Jurkat, Clone E6-1 (cell line): ENCODE data around the gene SLA2.
"Not testable (repeated sequence)": the region's sequence is repeated elsewhere in the genome, so short reads cannot be mapped to it uniquely, and the experiment has no call there.

Experiments
- DNase-seq: peaks from one replicate; pipeline ENCODE4 v3.0.0-alpha.2; 2011; ENCODE audit warnings: low read depth, low spot score
- H3K4me3 ChIP-seq: 2 replicates; pipeline ENCODE4 v1.5.1; 2011; ENCODE audit warnings: mild to moderate bottlenecking, low read length, control low read depth, moderate library complexity

Gene SLA2

DNA sequence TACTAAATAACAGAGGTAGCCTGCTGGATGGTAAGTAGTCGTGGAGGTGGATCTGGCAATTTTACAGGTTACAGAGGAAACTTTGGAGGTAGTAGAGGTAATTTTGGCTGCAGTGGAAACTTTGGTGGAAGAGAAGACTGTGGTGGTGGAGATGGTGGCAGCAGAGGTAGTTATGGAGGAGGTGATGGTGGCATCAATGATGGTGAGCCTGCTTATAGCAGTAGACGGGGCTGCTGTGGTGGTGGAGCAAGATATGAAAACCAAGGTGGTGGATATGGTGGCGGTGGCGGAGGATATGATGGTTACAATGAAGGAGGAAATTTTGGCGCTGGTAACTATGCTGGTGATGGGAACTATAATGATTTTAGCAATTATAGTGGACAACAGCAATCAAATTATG, 25.1 kb downstream of the SLA2 start:
- DNase-seq = no peak
- H3K4me3 ChIP-seq = no peak overlapping the region

DNA sequence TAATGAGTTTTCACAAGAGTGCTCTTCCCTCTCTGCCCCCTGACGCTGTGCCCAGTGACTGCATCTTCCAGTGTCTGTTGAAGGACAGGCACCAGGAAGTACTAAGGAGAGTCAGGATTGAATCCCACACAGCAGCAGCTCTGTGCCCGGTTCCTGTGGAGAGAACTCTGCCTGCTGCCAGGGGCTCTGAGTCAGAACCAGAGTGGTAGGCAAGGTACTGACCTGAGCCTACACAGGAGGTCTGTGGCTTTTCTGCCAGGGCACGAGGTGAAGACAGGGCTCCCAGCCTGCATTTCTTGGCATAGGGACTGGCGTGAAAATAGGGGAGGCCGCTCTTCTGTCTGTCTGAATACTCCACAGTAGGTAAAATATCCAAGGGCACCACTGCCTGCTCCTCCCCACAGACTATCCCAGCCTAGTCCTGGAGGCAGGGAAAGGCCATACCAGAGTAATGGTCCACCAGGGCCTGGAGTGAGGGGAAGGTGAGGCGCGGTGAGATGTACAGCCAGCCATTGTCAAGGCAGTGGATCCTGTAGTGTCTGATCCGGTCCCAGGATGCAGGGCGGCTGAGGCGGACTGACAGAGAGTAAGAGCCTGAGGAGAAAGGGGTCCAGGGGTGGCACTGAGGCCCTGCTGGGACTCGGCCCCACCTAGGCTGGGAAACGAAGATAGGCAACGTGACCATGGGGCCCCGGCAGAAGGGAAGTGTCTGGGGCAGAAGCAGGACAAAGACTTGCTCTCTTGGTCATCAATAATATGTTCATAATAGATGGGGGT, 31.0 kb downstream of the SLA2 start:
- no peak overlapping the region for H3K4me3 ChIP-seq
- DNase-seq = no peak

DNA sequence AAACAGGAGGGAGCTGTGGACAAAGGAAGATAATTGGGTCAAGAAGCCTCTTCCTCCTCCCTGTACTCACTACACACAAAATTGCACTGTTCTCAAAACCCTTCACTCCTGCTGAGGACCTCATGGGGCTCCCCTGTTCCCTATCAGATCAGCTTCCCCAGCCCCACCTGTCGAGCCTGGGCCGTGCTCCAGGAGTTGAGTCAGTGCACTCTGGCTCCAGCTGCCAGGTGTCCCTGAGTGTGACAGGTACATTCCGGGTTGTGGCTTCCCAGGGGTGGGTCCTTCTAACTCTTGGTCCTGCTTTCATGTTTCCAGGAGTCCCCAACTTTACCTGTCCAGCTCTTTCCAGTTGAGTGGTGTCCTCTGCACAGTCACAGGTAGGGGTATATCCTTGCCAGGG, 32.0 kb downstream of the SLA2 start:
- no peak overlapping the region for H3K4me3 ChIP-seq
- DNase-seq = no peak

DNA sequence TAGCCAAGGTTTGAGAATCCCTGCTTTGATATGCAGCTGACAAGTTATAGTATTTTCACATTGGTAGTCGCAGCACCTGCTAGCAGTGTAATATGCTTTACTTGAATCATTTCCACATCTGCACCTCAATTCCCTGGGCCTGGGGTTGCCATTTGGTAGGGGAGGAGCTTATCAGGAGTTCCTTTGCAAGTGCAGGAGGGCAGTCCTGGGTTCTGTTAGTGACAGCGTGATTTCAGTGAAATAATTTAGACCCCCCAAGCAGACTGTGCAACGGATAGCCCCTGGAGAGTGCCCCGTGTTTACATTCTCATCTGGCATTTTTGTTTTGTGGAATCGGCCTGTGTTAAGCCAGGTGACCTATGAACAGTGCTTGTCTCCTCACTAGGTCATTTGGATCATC, 34.4 kb downstream of the SLA2 start:
- no peak overlapping the region for H3K4me3 ChIP-seq
- DNase-seq = no peak

DNA sequence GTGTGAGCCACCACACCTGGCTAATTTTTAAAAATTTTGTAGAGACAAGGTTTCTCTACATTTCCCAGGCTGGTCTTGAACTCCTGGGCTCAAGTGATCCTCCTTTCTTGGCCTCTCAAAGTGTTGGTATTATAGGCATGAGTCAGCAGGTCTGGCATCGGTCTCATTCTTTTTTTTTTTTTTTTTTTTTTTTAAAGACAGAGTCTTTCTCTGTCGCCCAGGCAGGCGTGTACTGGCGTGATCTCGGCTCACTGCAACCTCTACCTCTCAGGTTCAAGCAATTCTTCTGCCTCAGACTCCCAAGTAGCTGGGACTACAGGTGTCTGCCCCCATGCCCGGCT, 37.6 kb downstream of the SLA2 start:
- DNase-seq, H3K4me3 ChIP-seq: not testable (repeated sequence)

DNA sequence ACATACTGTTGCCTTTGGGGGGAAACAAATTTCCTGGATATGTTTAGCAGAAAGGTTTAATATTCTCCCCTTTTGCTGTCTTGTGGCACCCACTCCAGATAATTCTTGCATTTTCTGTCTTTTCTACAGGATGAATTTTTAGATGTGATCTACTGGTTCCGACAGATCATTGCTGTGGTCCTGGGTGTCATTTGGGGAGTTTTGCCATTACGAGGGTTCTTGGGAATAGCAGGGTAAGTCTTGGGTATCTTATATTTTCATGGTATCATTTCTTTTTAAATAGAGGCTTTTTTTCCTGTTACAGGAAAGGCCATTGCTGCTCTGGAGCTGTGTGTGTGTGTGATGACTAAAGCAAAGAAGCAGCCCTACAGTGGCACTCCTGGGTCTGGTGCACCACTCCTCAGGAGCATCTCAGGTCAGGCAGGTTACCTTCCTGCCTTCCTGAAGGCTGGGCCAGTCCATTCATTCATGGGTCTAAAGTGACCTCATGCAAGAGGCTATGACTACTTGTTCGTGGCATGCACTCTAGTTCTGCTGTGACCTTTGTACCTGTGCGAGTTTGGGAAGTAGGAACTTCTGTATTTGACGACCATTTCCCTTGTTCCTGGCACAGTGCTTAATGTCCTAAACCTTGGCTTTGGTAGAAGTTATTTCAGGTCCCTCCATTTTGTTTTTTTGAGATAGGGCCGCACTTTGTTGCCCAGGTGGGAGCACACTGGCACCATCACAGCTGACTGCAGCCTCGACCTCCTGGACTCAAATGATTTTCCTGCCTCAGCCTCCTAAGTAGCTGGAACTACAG, 38.2 kb downstream of the SLA2 start:
- peak overlapping the region; percentile 98 for H3K4me3 ChIP-seq
- DNase-seq = no peak

DNA sequence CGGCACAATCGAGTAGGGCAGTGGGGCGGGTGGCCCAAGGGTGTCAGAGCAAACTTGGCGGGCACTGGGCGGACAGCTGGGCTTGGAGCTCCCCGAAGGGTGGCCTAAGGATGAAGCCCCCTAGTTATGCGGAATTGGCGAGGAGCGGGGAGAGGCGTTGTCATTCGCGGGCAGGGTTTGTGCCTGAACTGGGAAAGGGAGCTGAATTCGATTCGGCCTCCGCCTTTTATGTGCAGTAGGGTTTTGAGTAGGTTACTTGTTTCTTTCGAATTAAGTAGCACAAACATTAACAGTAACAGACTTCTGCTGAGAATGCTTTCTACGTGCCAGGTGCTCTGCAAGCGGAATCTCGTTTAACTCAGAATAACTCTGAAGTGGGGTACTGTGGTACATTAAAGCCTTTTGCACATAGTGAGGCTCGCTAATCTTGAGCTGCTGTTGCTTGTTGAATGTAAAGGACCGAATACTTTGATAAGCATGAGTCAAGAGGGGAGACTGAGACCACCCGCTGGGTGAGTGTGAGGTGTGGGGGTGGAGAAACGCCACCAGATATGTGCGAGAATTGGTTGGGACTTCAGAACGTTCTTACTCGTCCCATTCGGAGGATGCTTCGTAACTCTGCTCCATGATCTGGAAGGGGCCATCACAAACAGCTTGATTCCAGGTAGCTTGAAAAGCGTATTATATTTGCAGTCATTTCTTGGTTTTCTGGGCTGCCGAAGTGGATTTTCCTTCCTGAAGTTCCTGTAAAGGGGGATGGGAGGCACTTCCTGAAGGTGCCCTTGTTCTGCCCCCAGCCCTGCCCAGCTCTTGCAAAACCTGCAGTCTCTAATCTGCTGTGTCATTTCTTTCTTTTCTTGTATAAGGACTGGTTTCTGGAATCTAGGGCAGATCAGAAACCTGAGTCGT, 39.6 kb downstream of the SLA2 start:
- no peak for DNase-seq
- H3K4me3 ChIP-seq = peak overlapping the region; percentile 98

DNA sequence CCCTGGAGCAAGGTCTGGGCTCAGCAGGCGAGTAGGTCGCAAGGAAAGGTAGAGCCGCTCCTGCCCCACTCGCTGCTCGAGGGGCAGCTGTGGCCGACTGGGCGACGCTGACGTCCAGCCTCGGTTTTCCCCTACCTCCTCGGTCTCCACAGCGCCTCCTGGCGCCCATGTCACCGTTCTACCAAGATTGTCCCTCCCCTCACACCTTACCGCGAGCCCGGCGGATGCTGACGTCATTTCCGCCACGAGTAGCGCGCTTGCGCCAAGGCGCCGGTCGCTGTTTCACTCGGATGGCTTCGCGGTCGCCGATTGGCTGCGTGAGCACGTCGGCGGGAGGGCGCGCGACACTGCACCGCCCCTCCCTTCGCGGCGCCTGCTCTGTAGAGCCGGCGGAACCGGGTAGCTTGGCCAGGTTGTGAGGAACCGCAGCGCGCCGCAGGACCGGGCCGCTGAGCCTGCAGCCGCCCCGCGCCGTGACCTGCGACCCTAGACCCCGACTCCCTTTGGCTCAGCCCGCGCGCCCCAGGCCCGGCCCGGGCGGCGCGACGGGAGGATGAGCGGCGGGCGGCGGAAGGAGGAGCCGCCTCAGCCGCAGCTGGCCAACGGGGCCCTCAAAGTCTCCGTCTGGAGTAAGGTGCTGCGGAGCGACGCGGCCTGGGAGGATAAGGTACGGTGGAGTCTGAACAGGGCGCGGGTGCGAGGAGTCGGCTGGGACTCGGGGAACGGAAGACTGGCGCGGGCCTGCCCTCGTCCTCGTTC, 40.4 kb downstream of the SLA2 start, which contains the start of gene RAB5IF:
Gene RAB5IF (plus strand): TSS at position 381 of the 759 bp plus-strand sequence. CDS start 173 bp downstream, at position 554.
- H3K4me3 ChIP-seq = peak within 1 kb of the TSS; percentile 98
- peak; percentile 98 for DNase-seq

DNA sequence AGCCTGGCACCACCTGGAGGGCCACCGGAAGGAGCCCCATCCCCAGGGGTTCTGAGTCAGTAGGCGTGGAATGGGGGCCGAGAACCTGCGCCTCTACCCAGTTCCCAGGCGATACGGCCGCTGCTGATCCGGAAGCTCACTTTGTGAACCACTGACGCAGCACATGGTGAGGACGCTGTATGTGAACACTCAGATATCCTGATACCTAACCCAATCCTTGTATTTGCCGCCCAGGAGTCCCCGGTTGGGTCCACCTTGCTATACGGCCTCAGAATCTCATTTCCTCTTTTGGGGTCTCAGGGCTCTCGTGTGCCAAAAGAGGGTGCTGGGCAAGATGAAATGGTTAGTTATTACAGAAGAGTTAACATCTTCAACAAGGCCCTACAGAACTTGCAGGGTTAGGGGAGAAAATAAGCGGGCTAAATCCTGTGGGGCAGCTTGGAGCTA, 41.0 kb downstream of the SLA2 start:
- no peak for DNase-seq
- peak overlapping the region; percentile 98 for H3K4me3 ChIP-seq

DNA sequence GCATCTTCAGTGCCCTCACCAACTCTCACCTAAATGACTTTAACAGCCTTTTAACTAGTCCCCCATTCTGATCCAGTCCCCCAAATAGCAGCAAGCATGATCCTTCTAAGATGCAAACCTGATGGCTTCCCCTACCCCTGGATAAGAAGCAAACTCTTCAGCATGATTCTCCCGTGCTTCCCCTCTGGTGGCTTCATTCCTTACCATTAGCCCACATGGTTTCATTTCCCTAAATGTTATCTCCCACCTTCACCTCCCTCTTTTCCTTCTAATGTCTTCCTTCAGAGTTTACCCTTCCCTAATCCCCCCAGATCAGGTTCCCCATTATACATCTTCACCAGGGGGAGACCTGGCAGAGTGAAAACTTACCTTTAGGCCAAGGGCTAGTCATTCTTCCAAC, 44.5 kb downstream of the SLA2 start:
- no peak overlapping the region for H3K4me3 ChIP-seq
- DNase-seq = no peak

DNA sequence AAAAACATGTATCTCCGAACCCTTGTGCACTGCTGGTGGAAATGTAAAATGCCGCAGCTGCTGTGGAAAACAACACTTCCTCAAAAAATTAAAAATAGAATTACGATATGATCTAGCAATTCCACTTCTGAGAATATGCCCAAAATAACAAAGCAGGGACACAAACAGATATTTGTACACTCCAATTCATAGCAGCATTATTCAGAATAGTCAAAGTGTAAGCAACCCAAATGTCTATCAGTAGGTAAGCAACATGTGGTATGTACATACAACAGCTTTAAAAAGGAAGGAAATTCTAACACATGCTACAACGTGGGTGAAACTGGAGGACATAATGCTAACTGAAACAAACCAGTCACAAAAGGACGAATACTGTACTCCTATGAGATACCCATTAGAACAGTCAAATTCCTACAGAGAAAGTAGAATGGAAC, 46.1 kb downstream of the SLA2 start:
- no peak for DNase-seq

DNA sequence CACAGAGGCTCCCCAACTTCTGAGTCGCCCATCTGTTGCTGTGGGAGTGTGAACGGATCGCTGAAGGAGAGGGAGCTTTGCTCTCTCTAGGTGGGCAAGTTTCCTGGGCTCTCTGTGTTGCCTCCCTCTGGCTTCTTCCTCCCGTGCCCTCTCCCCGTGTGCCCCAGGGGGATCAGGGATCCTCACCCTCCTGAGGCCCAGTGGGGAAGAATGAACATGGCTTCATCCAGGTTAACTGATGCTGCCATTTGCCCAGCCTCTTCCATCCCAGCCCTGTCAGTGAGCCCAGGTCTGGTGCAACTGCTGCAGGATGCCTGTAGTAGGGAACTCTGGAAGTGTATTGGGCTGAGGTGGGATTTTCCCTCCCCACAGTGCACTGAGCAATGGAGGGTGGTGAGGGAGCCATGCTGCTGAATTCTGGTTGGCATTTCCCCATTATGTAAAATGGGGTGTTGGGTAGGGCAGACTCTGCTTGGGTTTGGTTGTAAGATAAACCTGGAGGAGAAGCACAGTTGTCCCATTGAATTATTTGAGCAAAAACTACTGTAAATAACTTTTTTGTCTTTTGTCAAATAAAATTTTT, 52.6 kb downstream of the SLA2 start:
- DNase-seq = no peak
- no peak overlapping the region for H3K4me3 ChIP-seq

More for the DNA sequence above, 46.1 kb downstream of the SLA2 start:
- no peak overlapping the region for H3K4me3 ChIP-seq

DNA sequence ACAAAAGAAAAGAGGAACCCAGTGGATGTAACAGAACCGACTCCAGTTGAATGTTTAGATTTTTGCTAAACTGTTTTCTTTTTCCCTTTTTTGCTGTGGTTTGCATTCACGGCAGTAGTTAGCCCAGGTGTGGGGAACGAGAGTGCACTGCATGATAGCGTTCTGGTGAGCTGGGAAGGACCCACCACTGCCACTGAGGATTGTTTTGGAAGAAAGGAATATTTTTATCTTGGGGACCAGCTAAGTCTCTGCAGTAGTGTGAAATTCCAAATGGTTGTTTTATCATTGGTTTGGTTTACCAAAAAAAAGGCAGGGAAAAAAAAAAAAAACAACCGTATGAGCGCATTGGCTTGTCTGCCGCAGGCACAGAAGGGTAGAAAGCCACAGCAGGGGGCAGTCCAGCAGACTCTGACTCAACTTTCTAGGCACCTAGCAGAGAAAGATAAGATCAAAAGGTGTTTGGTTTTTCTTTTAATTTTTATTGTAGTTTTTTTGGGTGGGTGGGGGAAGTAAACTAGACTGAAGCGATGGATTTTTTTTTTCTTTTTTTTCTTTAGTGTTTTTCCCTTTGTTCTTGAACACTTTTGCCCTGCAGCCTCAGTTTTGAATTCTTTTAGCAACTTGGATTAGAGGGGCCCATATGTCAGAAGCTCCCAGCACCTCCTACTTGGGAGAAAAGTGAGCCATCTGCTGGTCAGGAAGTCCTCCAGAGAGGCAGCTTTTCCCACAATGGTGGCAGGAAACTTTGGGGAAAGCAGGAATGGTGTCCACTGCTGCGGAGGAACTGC, 53.9 kb downstream of the SLA2 start:
- H3K4me3 ChIP-seq = no peak overlapping the region
- peak; percentile 60 for DNase-seq

DNA sequence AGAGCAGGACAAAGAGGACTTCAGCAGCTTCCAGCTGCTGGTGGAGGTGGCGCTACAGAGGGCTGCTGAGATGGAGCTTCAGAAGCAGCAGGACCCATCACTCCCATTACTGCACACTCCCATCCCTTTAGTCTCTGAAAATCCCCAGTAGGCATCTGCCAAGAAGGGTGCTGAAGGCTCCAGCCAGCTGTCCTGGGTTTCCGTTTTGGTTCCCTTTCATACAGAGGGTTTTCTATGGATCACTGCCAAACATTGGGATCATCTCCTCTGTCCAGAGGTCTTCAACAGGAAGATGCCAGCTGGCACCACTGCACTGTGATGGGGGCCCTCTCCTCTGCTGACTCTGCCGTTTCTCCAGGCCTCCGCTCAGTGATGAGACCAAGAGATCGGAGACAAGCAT, 54.7 kb downstream of the SLA2 start:
- no peak for DNase-seq
- H3K4me3 ChIP-seq = no peak overlapping the region

DNA sequence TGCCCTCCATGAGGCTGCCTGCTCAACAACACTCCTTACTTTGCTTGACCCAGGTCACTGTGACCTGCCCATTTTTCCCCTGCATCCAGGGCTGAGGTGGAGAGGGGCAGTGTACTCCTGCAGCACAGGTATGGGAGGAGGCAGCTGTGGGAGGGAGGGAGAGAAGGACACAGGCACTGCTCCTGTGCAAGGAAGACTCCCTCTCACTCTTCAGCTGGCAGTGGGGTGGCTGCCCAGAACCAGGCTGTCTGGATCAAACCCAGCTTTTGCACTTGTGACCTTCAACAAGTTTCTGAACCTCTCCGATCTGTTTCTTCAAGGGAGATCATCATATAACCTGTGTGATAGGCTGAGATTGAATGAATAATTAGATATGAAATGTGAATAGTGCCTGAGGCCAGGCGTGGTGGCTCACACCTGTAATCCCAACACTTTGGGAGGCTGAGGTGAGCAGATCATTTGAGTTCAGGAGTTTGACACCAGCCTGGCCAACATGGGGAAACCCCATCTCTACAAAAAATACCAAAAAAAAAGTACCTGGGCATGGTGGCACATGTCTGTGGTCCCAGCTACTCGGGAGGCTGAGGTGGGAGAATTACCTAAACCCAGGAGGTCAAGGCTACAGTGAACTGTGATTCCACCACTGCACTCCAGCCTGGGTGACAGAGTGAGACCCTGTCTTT, 58.5 kb downstream of the SLA2 start:
- DNase-seq = no peak
- no peak overlapping the region for H3K4me3 ChIP-seq

DNA sequence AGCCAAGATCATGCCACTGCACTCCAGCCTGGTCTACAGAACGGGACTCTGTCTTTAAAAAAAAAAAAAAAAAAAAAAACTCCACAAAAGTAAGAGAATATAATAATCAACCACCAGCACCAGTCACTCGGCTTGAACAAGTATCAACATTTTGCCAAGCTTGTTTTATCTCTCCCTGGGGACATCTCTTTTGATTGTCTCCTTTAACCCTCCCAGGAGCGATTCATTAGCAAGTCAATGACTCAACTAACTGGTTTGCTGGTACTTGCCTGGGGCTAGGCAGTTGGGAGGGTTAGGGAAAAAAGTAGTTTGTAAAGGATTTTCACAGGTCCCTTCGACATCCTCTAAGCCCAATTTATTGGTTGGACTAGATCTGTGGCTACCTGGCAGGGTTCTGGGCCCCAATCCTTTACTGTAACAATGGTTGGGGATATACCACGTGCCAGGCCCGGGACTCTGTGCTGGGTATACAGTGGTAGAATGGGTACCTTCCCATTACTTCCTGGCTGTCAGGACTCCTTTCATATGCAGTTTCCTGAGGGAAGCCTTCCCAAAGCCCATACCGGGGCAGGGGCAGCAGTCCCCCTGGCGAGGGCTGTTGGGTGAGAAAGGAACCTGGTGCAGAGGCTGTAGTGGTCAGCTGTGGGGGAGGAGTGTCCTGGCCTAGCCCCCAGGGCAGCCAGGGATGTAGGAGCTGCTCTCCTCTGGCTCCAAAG, 60.4 kb downstream of the SLA2 start:
- no peak for DNase-seq
- H3K4me3 ChIP-seq = no peak overlapping the region
